ENCODE results near the gene PAGE5.

PAGE5 gene

GRCh38 chrX:55220119-55220794 lies at the start of gene PAGE5:
Gene PAGE5, plus strand, starts transcription at chrX:55220346. Its CDS starts 1,037 bp downstream, at chrX:55221383.
- no peak within 1 kb of the TSS for H3K4me3 Mint-ChIP-seq
- no peak for DNase-seq
- peaks cover 79% of the 10 kb centered on the region for H3K9me3 Mint-ChIP-seq
- no peak within 1 kb of the TSS for H3K27ac Mint-ChIP-seq
- no peaks in the 10 kb centered on the region for H3K36me3 Mint-ChIP-seq (ENCODE audit: low read depth)
- peaks cover 2% of the 10 kb centered on the region for H3K27me3 Mint-ChIP-seq (ENCODE audit: low read depth, poor library complexity)
- TF ChIP-seq CTCF (IDR thresholded peaks at IDR 0.05), result no peak
- H3K4me1 Mint-ChIP-seq, result no peaks in the 10 kb centered on the region

DNA sequence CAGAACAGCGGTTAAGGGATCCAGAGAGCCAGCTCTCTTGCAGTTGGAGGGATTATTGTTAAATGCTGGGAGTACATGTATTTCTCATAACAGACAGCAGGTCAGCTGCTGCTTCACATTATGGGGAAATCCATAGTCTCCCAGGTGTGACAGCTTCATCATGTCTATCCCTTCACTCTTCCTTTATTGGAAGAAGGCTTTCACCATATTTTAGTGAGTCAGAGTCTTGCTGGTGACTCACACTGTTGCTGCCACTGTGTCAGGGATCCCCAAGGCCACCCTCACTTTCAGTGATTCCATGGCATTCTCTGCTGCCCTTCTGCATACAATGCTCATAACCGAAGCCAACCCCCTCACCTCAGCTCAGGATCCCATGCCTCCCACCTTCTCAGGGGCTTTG lies 32.9 kb upstream of the PAGE5 start:
- H3K4me3 Mint-ChIP-seq, result no peak overlapping the region
- H3K36me3 Mint-ChIP-seq (ENCODE audit: low read depth), result no peaks in the 10 kb centered on the region
- H3K27ac Mint-ChIP-seq, result no peak overlapping the region
- H3K4me1 Mint-ChIP-seq, result no peaks in the 10 kb centered on the region
- H3K27me3 Mint-ChIP-seq (ENCODE audit: low read depth, poor library complexity), result no peaks in the 10 kb centered on the region
- DNase-seq, result no peak
- H3K9me3 Mint-ChIP-seq, result peaks cover 55% of the 10 kb centered on the region
- no peak for TF ChIP-seq CTCF (IDR thresholded peaks at IDR 0.05)

- Mint-ChIP-seq H3K27ac (no peak overlapping the region), H3K9me3 (peaks cover 58% of the 10 kb centered on the region), H3K4me3 (no peak overlapping the region), H3K4me1 (no peaks in the 10 kb centered on the region), H3K36me3 (ENCODE audit: low read depth) (no peaks in the 10 kb centered on the region), H3K27me3 (ENCODE audit: low read depth, poor library complexity) (no peaks in the 10 kb centered on the region)
- no peak for DNase-seq
- TF ChIP-seq CTCF (IDR thresholded peaks at IDR 0.05), result no peak
Measured at GRCh38 chrX:55196688-55197087, 23.5 kb upstream of the PAGE5 start.

DNA sequence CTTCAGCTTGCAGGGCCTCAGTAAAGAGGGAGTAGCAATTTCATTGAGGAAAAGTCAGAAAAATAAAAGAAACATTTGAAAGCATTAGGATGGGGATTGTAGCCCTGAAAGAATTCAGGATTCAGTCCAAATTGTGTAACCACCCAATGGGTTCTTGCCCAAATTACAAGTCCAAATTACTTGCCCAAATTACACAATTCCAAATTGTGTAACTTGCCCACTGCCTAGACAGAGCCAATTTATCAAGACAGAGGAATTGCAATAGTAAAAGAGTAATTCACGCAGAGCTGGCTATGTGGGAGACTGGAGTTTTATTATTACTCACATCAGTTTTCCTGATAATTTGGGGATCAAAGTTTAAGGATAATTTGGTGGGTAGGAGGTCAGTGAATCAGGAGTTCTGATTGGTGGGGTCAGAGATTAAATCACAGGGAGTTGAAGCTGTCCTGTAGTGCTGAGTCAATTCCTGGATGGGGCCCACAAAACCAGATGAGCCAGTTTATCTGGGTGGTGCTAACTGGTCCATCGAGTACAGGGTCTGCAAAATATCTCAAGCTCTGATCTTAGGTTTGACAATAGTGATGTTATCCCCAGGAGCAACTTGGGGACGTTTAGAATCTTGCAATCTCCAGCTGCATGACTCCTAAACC lies 18.1 kb upstream of the PAGE5 start:
- peaks cover 43% of the 10 kb centered on the region for H3K9me3 Mint-ChIP-seq
- H3K4me3 Mint-ChIP-seq, result no peak overlapping the region
- H3K4me1 Mint-ChIP-seq, result no peaks in the 10 kb centered on the region
- TF ChIP-seq CTCF (IDR thresholded peaks at IDR 0.05), result no peak
- H3K27me3 Mint-ChIP-seq (ENCODE audit: low read depth, poor library complexity), result no peaks in the 10 kb centered on the region
- H3K36me3 Mint-ChIP-seq (ENCODE audit: low read depth), result no peaks in the 10 kb centered on the region
- H3K27ac Mint-ChIP-seq, result no peak overlapping the region
- DNase-seq, result no peak

- H3K4me1 Mint-ChIP-seq, result no peaks in the 10 kb centered on the region
- H3K27me3 Mint-ChIP-seq (ENCODE audit: low read depth, poor library complexity), result no peaks in the 10 kb centered on the region
- no peak for TF ChIP-seq CTCF (IDR thresholded peaks at IDR 0.05)
- DNase-seq, result no peak
- no peak overlapping the region for H3K27ac Mint-ChIP-seq
- no peak overlapping the region for H3K4me3 Mint-ChIP-seq
- no peaks in the 10 kb centered on the region for H3K36me3 Mint-ChIP-seq (ENCODE audit: low read depth)
- peaks cover 59% of the 10 kb centered on the region for H3K9me3 Mint-ChIP-seq
Measured at GRCh38 chrX:55206162-55206941, 13.8 kb upstream of the PAGE5 start.
